Measurements from ENCODE around the gene SPRED1.

Gene SPRED1

DNA sequence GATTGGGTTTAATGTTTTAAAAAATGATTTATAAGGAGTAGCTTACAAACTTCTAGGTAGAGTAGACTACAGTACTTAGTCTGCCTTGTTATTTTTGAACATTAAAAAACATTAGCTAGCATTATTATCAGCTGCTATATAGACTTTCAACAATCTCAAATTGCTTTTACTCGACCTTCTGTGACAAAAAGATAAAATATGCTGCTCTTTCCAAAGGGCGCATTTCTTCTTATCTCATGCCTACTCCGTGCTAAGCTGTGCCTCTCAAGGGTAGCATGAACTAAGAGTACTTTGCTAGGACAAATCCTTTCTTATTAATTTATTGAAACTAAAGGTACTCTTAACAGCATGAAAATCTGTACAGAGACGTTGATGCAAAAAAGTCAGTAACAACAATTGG, 71.3 kb downstream of the SPRED1 start:
- no peak for DNase-seq (ENCODE audit: low read depth)
- H3K4me3 ChIP-seq (ENCODE audit: low read depth, low read length): no peak overlapping the region
- in situ Hi-C loops (cut with HindIII; ENCODE audit: low sequenced_read_pairs): no loop called here
- TF ChIP-seq, protein P1, sequence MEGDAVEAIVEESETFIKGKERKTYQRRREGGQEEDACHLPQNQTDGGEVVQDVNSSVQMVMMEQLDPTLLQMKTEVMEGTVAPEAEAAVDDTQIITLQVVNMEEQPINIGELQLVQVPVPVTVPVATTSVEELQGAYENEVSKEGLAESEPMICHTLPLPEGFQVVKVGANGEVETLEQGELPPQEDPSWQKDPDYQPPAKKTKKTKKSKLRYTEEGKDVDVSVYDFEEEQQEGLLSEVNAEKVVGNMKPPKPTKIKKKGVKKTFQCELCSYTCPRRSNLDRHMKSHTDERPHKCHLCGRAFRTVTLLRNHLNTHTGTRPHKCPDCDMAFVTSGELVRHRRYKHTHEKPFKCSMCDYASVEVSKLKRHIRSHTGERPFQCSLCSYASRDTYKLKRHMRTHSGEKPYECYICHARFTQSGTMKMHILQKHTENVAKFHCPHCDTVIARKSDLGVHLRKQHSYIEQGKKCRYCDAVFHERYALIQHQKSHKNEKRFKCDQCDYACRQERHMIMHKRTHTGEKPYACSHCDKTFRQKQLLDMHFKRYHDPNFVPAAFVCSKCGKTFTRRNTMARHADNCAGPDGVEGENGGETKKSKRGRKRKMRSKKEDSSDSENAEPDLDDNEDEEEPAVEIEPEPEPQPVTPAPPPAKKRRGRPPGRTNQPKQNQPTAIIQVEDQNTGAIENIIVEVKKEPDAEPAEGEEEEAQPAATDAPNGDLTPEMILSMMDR (IDR thresholded peaks at IDR 0.05; ENCODE audit: low read depth, low read length, missing control alignments): no peak

DNA sequence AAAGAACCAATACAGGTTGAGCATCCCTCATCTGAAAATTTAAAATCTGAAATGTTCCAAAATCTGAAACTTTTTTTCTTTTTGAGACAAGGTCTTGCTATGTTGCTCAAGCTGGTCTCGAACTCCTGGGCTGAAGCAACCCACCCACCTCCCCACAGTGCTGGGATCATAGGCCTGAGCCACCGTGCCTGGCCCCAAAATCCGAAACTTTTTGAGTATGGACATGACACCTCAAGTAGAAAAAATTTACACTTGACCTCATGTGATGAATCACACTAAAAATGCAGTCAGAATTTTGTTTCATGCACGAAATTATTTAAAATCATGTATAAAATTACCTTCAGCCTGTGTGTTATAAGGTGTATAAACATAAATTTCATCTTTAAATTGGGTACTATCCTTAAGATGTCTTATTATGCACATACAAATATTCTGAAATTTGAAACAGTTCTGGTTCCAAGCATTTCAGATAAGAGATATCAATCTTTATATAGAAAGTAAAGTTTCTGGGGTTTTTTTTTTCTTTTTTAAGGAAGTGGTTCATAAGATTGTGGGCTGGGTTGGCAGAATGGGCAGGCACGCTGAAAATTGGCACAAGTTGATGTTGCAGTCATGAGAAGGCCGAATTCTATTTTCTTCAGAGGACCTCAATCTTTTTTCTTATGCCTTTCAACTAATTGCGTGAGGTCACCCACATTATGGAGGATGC, 72.5 kb downstream of the SPRED1 start:
- DNase-seq (ENCODE audit: low read depth): no peak
- TF ChIP-seq, protein P1 (IDR thresholded peaks at IDR 0.05; ENCODE audit: low read depth, low read length, missing control alignments): no peak
- in situ Hi-C loops (cut with HindIII; ENCODE audit: low sequenced_read_pairs): no loop called here
- no peak overlapping the region for H3K4me3 ChIP-seq (ENCODE audit: low read depth, low read length)

DNA sequence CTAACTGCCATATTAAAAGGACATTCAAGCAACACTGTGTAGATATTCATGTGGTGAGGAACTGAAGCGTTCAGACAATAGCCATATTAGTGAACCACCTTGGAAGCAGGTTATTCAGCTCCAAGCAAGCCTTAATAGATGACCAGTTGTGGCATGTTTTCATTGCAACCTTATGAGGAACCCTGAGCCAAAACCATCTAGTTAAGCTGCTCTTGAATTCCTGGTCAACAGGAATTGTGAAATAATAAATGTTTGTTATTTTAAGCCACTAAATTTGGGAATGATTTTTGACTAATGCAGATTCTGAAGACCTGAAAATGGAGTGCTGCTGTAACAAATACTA, 73.0 kb downstream of the SPRED1 start:
- in situ Hi-C loops (cut with HindIII; ENCODE audit: low sequenced_read_pairs): no loop called here
- DNase-seq (ENCODE audit: low read depth): no peak
- H3K4me3 ChIP-seq (ENCODE audit: low read depth, low read length): no peak overlapping the region
- TF ChIP-seq, protein P1 (IDR thresholded peaks at IDR 0.05; ENCODE audit: low read depth, low read length, missing control alignments): no peak

DNA sequence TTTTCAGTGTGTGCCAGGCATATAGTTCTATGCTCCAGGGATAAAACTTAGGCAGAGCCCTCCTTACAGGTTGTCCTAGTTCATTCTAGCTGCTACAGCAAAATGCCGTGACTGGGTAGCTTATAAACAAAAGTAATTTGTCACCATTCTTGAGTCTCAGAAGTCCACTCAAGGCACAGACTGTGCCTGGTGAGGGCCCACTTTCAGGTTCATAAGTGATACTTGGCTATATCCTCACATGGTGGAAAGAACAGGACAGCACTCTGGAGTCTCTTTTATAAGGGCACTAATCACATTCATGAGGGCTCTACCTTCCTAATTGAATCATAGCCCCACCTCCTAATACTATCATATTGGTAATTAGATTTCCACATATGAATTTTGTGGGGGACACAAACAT, 80.1 kb downstream of the SPRED1 start:
- H3K4me3 ChIP-seq (ENCODE audit: low read depth, low read length): no peak overlapping the region
- TF ChIP-seq, protein P1 (IDR thresholded peaks at IDR 0.05; ENCODE audit: low read depth, low read length, missing control alignments): no peak
- in situ Hi-C loops (cut with HindIII; ENCODE audit: low sequenced_read_pairs): no loop called here
- DNase-seq (ENCODE audit: low read depth): no peak

DNA sequence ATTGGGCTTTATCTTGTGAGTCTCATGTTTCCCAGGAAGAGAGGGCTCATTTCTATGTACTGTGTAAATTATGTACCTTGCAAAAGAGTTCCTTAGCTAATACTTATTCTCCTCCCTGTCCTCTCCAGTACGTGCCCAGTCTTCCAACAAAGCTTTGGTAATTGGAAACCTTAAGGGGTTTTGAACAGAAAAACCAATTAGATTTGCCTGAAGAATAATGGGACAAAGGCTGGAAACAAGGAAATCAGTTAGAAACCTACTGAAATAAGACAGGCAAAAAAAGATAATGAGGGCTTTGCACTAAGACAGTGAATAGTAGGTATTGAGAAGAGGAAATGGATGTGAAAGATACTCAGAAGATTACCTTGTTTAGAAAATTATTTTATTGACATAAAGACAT, 82.5 kb downstream of the SPRED1 start:
- in situ Hi-C loops (cut with HindIII; ENCODE audit: low sequenced_read_pairs): no loop called here
- TF ChIP-seq, protein P1 (IDR thresholded peaks at IDR 0.05; ENCODE audit: low read depth, low read length, missing control alignments): no peak
- no peak overlapping the region for H3K4me3 ChIP-seq (ENCODE audit: low read depth, low read length)
- DNase-seq (ENCODE audit: low read depth): no peak

DNA sequence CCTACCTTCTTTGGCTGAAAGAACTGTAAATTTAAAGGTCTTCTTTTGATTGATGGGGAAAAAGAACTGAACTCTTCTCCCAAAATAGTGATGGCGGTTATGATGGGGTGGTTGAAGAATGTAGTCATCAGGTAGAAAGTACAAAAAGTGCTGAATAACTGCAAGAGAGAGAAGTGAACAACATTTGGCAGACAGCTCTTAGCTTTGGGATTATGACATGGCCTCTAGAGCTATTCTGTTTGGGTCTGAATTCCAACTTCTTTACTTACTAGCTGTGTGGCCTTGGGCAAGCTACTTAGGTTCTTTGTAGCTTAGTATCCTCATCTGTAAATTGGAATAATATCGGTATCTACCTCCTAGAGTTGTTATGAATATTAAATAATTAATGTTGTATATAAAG, 91.7 kb downstream of the SPRED1 start:
- TF ChIP-seq, protein P1 (IDR thresholded peaks at IDR 0.05; ENCODE audit: low read depth, low read length, missing control alignments): no peak
- H3K4me3 ChIP-seq (ENCODE audit: low read depth, low read length): no peak overlapping the region
- in situ Hi-C loops (cut with HindIII; ENCODE audit: low sequenced_read_pairs): no loop called here
- no peak for DNase-seq (ENCODE audit: low read depth)

All from astrocyte of the cerebellum (primary cell).